Mucosa of descending colon (tissue), 3 donors: ENCODE results near the gene CPNE4. TPM values are rescaled to one million over a fixed set of nuclear protein-coding genes. Genes with fewer than 3 reads are reported as not detected.

ENCODE experiments used
- ATAC-seq: fragments of 200-7000 bp; cut with Tn5 transposase; one replicate; pipeline ENCODE4 v1.9.1; 2020; ENCODE audit warnings: mild to moderate bottlenecking, moderate library complexity
- DNase-seq, 3 donors: peaks; one replicate each; pipeline ENCODE4 v3.0.0-alpha.2; 2020
- H3K36me3 ChIP-seq: fragments of 200-600 bp; one replicate; pipeline ENCODE4 v1.8.0; 2021; ENCODE audit warnings: low read depth, mild to moderate bottlenecking
- H3K4me1 ChIP-seq: fragments of 200-600 bp; one replicate; pipeline ENCODE4 v1.8.0; 2021; ENCODE audit warnings: low read depth, mild to moderate bottlenecking
- H3K4me3 ChIP-seq: fragments of 200-600 bp; one replicate; pipeline ENCODE4 v1.8.0; 2021; ENCODE audit warnings: mild to moderate bottlenecking
- H3K9me3 ChIP-seq: fragments of 200-600 bp; one replicate; pipeline ENCODE4 v1.8.0; 2021; ENCODE audit warnings: mild to moderate bottlenecking
- CTCF ChIP-seq: fragments of 200-600 bp; IDR thresholded peaks from one replicate; pipeline ENCODE4 v1.8.0; 2022; ENCODE audit warnings: antibody characterized with exemption, mild to moderate bottlenecking
- intact Hi-C, 2 donors: fragments of 100-400 bp; cut with DNase I in 1 of 2; cut with micrococcal nuclease in 1 of 2; formaldehyde crosslinking; loops; one replicate each; pipeline versions ENCODE4 v1.11.0 to v1.11.1; 2022; cut with DNase I, micrococcal nuclease
- total RNA-seq, 3 donors: library from RNA; stranded (reverse); fragmentation: NEBNext Ultra II Directional in 2 of 3; extraction: Animal tissue kit (Norgen Biotek cat#: 25700) in 2 of 3; gene quantifications; one replicate each; pipeline versions ENCODE4 v1.2.1 to v1.2.4, GENCODE V29; 2021 to 2023
- donor health status: DM: no; HTN: no; CAD: no; lungs with moderate emphysema.
- donor health status: DM: no; HTN: no; CAD: no.
- donor health status: DM: no; HTN: yes; CAD: no.

The CPNE4 gene
- total RNA-seq, 3 donors from 2014 or later: 0.96 to 3.0 (median 1.1) TPM

GRCh38 chr3:131555456-131555855 lies 479.4 kb downstream of the CPNE4 start:
- ATAC-seq (no peak), DNase-seq (no peak)
- no peak overlapping the region for H3K4me3 ChIP-seq
- H3K4me1 ChIP-seq: no peaks in the 10 kb centered on the region
- H3K9me3 ChIP-seq: no peaks in the 10 kb centered on the region
- intact Hi-C loops: no loop called here
- TF ChIP-seq CTCF: no peak
- no peaks in the 10 kb centered on the region for H3K36me3 ChIP-seq

- Histone ChIP-seq H3K4me3 (no peak overlapping the region), H3K36me3 (no peaks in the 10 kb centered on the region), H3K4me1 (no peaks in the 10 kb centered on the region), H3K9me3 (no peaks in the 10 kb centered on the region)
- ATAC-seq (no peak), DNase-seq (no peak)
- intact Hi-C loops: no loop called here
- no peak for TF ChIP-seq CTCF
Observed at GRCh38 chr3:131553495-131554247, 481.1 kb downstream of the CPNE4 start.

- no peak for DNase-seq
- intact Hi-C loops: no loop called here
- Histone ChIP-seq H3K9me3 (no peaks in the 10 kb centered on the region), H3K36me3 (no peaks in the 10 kb centered on the region), H3K4me1 (no peaks in the 10 kb centered on the region), H3K4me3 (no peak overlapping the region)
- ATAC-seq: no peak
- TF ChIP-seq CTCF: no peak
Observed at GRCh38 chr3:131551761-131552160, 483.1 kb downstream of the CPNE4 start.

GRCh38 chr3:131550562-131551465 lies 484.0 kb downstream of the CPNE4 start:
- no peak for ATAC-seq
- H3K36me3 ChIP-seq: no peaks in the 10 kb centered on the region
- no peak for TF ChIP-seq CTCF
- intact Hi-C loops: no loop called here
- no peaks in the 10 kb centered on the region for H3K9me3 ChIP-seq
- no peak for DNase-seq
- no peaks in the 10 kb centered on the region for H3K4me1 ChIP-seq
- H3K4me3 ChIP-seq: no peak overlapping the region

GRCh38 chr3:131549340-131549739 lies 485.5 kb downstream of the CPNE4 start:
- H3K36me3 ChIP-seq: no peaks in the 10 kb centered on the region
- no peak for ATAC-seq
- TF ChIP-seq CTCF: no peak

More at GRCh38 chr3:131549340-131549739, 485.5 kb downstream of the CPNE4 start:
- DNase-seq: no peak
- H3K4me3 ChIP-seq: no peak overlapping the region
- H3K4me1 ChIP-seq: no peaks in the 10 kb centered on the region
- no peaks in the 10 kb centered on the region for H3K9me3 ChIP-seq
- intact Hi-C loops: no loop called here
